HuH-7.5 (cell line): ENCODE results near the gene PCBP3.
"Not testable (repeated sequence)": the region's sequence is repeated elsewhere in the genome, so short reads cannot be mapped to it uniquely, and the experiment has no call there.

ENCODE experiments used
- DNase-seq: peaks from one replicate; pipeline ENCODE4 v3.0.0; 2011; ENCODE audit warnings: low spot score

Gene PCBP3

GRCh38 chr21:45970674-45971615 is 327.4 kb downstream of the PCBP3 start:
- peak; percentile 69 for DNase-seq

- peak; percentile 2 for DNase-seq
These were observed 328.3 kb downstream of the PCBP3 start for GRCh38 chr21:45971616-45972352.

- peak; percentile 1 for DNase-seq
These were observed 328.8 kb downstream of the PCBP3 start for GRCh38 chr21:45972353-45972715.

- DNase-seq = peak; percentile 14
These were observed 329.4 kb downstream of the PCBP3 start for GRCh38 chr21:45972716-45973474.

DNA sequence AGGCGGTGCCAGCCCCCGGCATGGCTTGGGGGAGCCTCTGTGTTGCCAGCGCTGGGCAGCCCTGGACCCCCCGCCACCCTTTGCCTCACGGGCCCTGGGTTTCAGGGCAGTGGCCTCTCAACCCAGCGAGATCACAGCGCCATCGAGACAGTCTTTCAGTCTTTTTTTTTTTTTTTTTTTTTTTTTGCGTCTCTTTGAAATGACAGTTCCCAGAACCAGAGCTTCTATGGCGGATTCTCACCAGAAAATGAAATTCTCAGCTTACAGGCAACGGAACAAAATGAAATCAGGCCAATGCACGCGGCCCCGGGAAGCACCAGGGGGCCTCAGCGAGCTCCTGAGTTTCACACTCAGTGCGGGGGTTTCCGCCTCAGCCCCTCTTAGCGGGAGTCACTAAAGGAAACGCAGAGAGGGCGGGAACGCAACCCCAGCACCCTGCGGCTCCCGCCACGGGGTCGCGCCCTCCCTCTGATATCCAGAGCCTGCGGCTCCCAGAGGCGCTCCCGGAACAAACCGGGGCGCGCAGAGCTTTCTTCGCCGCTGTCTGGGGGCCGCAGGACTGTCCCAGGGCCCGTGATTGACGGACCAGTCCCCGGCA is 330.0 kb downstream of the PCBP3 start:
- peak; percentile 89 for DNase-seq

- peak; percentile 56 for DNase-seq
These were observed 330.8 kb downstream of the PCBP3 start for GRCh38 chr21:45974073-45975019.

DNA sequence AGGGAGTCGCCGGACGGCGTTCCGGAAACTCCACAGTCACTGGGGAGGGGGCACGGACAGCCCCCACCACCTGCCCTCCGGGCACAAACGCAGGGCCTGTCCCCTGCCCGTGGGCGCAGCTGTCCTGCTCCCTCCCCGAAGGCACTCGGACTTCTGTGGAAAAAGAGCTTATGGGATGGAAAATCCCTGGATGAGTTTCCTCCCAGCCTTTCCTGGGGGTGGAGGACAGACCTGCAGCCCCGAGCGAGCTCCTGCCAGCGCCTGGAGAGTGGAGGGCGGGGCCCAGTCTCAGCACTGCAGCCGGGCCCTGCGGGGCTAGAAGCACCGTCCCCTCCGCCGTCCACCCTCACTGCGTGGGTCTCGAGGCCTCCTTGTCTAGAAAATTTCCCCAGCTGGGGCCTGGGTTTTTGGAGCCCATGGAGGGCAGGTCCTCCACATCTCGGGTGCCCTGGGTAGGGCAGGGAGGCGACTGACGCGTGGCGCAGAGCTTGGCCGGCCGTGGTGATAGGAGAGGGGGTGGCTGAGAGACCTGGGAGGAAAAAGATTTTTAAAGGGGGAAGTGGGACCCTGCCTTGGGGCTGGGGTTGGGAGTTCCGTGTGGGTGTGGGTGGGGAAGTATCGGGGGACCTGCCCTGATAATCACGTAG is 331.6 kb downstream of the PCBP3 start:
- DNase-seq = peak; percentile 15

- not testable (repeated sequence) for DNase-seq
These were observed 332.3 kb downstream of the PCBP3 start for GRCh38 chr21:45975667-45976409.

GRCh38 chr21:45976701-45977311 is 333.3 kb downstream of the PCBP3 start:
- peak; percentile 8 for DNase-seq

DNA sequence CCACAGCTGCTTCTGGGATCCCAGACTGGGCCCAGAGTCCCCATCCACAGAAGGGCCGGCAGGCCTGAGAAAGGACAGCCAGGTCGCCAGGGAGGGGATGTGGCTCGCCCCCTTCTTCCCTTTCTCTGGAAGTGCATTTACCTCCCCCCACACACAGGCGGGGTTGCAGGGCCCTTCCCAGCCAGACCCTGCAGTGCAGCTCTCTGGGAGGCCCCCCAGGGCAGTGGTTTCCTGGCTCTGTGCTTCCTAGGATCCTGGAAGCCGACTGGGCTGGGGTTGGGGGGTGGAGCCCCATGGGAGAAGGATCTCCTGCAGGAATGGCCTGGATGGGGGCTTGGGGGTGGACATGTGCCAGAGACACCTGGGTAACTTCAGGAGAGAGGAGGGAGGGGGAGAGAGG is 333.9 kb downstream of the PCBP3 start:
- DNase-seq = peak; percentile 9

DNA sequence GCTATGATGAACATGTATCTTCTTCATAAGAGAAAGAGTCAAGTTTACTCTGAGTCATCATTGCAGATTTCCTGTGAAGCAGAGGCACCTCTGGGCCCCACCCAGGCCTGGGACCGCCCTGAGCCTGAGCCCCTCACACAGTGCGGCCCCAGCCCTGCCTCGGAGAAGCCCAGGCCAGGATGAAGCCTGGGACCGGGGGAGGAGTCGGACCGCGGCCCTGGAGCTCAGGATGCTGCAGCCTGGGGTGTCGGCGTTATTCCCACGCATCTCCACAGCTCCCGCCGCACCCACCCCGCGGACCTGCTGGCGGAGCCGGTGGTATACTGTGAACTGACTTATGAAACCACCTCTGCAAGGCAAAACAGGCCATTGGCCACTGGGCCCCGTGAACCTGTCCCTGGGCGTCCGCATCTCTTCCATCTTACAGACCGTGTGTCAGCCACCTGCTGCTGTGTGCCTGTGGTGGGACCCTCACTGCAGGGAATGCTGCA is 335.7 kb downstream of the PCBP3 start:
- DNase-seq = peak; percentile 2

DNA sequence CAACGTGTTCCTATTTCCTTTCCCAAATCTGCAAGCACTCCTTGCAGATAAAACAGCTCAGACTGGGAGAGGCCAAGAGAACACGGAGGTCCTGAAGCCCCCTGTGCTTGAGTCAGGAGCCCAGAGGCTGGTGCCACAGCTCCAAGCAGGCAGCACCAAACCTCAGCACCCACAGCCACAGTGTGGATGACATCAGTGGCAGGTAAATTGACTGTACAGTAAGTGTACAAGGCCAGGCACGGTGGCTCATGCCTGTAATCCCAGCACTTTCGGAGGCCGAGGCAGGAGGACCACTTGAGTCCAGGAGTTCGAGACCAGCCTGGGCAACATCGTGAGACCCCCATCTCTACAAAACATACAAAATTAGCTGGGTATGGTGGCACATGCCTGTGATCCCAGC is 336.1 kb downstream of the PCBP3 start:
- no peak for DNase-seq

- DNase-seq = peak; percentile 2
These were observed 336.7 kb downstream of the PCBP3 start for GRCh38 chr21:45980271-45980670.

GRCh38 chr21:45980697-45981096 is 337.2 kb downstream of the PCBP3 start:
- DNase-seq = no peak

DNA sequence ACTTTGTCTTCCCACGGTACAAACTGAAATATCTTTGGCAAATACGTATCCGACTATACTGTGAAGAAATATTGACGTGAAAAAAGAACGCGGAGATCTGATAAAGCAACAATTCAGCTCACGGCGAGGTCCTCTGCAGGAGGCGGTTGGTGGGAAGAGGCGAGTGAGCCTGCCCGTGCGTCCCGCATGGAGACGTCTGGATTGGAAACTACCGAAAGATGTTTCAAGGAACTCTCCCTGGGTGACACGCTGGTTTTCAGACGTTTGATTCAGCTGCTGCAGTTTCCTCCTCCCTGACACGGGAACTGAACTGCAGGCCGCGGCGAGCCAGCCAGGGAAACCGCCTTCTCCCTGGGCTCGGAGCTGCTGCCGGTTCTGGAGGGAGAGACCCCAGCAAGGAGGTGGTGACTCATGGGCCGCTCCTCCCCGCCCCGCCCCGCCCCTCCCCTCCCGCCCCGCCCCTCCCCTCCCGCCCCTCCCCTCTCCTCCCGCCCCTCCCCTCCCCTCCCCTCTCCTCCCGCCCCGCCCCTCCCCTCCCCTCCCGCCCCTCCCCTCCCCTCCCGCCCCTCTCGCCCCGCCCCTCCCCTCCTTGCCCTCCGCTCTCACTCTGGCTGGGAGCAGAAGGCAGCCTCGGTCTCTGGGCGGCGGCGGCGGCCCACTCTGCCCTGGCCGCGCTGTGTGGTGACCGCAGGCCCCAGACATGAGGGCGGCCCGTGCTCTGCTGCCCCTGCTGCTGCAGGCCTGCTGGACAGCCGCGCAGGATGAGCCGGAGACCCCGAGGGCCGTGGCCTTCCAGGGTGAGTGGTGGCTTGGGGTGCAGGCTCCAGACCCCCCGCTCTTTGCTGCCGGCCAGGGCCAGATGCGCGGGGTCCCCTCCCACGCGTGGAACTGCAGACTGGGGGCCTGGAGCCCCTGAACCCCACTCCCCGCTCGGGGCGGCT is 337.9 kb downstream of the PCBP3 start, which contains the start of gene COL6A1:
TSS of gene COL6A1 (plus strand) at position 620 of the 941 bp plus-strand sequence. CDS start at position 701, 81 bp downstream.
- DNase-seq = peak; percentile 77

GRCh38 chr21:45982092-45982757 is 338.7 kb downstream of the PCBP3 start:
- DNase-seq = no peak
